Measurements from ENCODE around the gene SORBS2. TPM values are rescaled to one million over a fixed set of nuclear protein-coding genes. Genes with fewer than 3 reads are reported as not detected.

SORBS2 gene
- total RNA-seq, 1 experiment from 2014 or later, result 0.34 TPM

- no peak for TF ChIP-seq SIN3A (IDR thresholded peaks at IDR 0.05; ENCODE audit: low read depth)
- TF ChIP-seq EZH2phosphoT487 (IDR thresholded peaks at IDR 0.05; ENCODE audit: borderline replicate concordance), result no peak
- no peak for TF ChIP-seq ZNF274 (IDR thresholded peaks at IDR 0.05; ENCODE audit: low read depth, low read length)
Measured at GRCh38 chr4:185713731-185714130, 98.3 kb downstream of the SORBS2 start (continued).

DNA sequence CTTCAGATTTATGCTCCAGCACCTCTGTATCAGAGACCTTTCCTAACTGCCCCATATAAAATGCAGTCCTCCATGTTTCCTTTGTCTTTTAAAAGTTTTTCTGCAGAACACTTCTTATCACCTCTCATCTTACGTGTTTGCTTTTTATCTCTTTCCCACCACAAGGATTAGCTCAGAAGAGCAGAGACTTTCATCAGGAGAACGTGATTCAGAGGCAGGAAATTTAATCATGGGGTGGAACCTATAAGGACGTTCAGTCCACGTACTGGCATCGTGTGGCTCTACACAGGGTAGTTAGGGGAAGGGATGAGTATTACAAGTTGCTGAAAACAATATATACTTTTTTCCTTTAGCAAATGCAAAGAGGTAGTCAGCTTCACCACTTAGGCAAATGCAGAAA is 98.7 kb downstream of the SORBS2 start:
- no peak overlapping the region for H3K4me2 ChIP-seq (ENCODE audit: low read length)
- no peaks in the 10 kb centered on the region for H3K27me3 ChIP-seq (ENCODE audit: insufficient read depth, low read length)
- no peaks in the 10 kb centered on the region for H3K9me3 ChIP-seq (ENCODE audit: control insufficient read depth in 1 of 2, insufficient read depth in 1 of 2, low read depth in 1 of 2, low read length in 2 of 2)
- H3K36me3 ChIP-seq (ENCODE audit: control insufficient read depth in 1 of 2, insufficient read depth in 2 of 2, low read length in 2 of 2), result no peaks in the 10 kb centered on the region
- CTCF ChIA-PET, result no interaction called here
- TF ChIP-seq SRF (IDR thresholded peaks at IDR 0.05; ENCODE audit: low read depth), result no peak
- no peak for TF ChIP-seq FOSL1 (IDR thresholded peaks at IDR 0.05; ENCODE audit: low read depth)
- no peak for TF ChIP-seq JUND (IDR thresholded peaks at IDR 0.05)
- no peak for TF ChIP-seq REST (IDR thresholded peaks at IDR 0.05; ENCODE audit: low read depth)
- TF ChIP-seq CEBPB (IDR thresholded peaks at IDR 0.05; ENCODE audit: low read depth), result no peak
- TF ChIP-seq SIN3A (IDR thresholded peaks at IDR 0.05; ENCODE audit: low read depth), result no peak
- no peak for TF ChIP-seq POLR2AphosphoS5 (IDR thresholded peaks at IDR 0.05; ENCODE audit: low read depth, low read length)
- no peak for TF ChIP-seq CBX3 (IDR thresholded peaks at IDR 0.05; ENCODE audit: low read depth)
- TF ChIP-seq ZFX (IDR thresholded peaks at IDR 0.05), result no peak
- no peak for TF ChIP-seq EGR1 (IDR thresholded peaks at IDR 0.05; ENCODE audit: low read depth)
- H3K4me1 ChIP-seq (ENCODE audit: control insufficient read depth in 1 of 2, insufficient read depth in 2 of 2, low read length in 2 of 2), result no peaks in the 10 kb centered on the region
- no peaks in the 10 kb centered on the region for H3K9me2 ChIP-seq (ENCODE audit: insufficient read depth)
- BruUV-seq (replicated peaks), result no TSS peak
- H2AFZ ChIP-seq (ENCODE audit: low read depth, low read length, poor library complexity, severe bottlenecking), result no peak overlapping the region
- RAD21 ChIA-PET (ENCODE audit: low non-redundant PET in 1 of 2, low total read pairs in 2 of 2, uncharacterized antibody in 2 of 2, unreplicated experiment in 2 of 2), result no interaction called here
- H3K4me3 ChIP-seq (replicated peaks in 1 of 2; ENCODE audit: low read depth in 1 of 2, low read length in 2 of 2), result no peak overlapping the region
- POLR2A ChIA-PET, result no interaction called here
- DNase-seq (ENCODE audit: low read depth, low spot score) (no peak), ATAC-seq (no peak)
- H3K79me2 ChIP-seq (ENCODE audit: insufficient read depth, low read length), result no peaks in the 10 kb centered on the region
- no peak overlapping the region for H3K9ac ChIP-seq (ENCODE audit: low read length)
- H3K27ac ChIP-seq (ENCODE audit: low read depth, low read length), result no peak overlapping the region
- intact Hi-C loops (cut with micrococcal nuclease), result no loop called here
- no peaks in the 10 kb centered on the region for H4K20me1 ChIP-seq (ENCODE audit: insufficient read depth)
